Gastroesophageal sphincter (tissue), 4 donors: ENCODE data around the gene KAT8. TPM values are rescaled to one million over a fixed set of nuclear protein-coding genes. Genes with fewer than 3 reads are reported as not detected.
A peak's percentile ranks its signal among the peaks of the same experiment; 100 is the strongest.

Source experiments
- ATAC-seq: fragments of 150-250 bp; one replicate; pipeline ENCODE4 v1.9.1; 2016; ENCODE audit warnings: mild to moderate bottlenecking, moderate library complexity
- H3K27ac ChIP-seq, 4 donors: fragments of 200-600 bp; sonication (generic) in 3 of 4; 1 replicate in 3 of 4; 2 replicates in 1 of 4; pipeline ENCODE4 v1.5.1; 2016 to 2019
- H3K27me3 ChIP-seq: fragments of 200-600 bp; sonication (generic); one replicate; pipeline ENCODE4 v1.5.1; 2019
- H3K36me3 ChIP-seq, 2 donors: fragments of 200-600 bp; sonication (generic); one replicate each; pipeline ENCODE4 v1.5.1; 2019; ENCODE audit warnings: control low read depth in 1 of 2
- H3K4me1 ChIP-seq, 3 donors: fragments of 200-600 bp; sonication (generic); 1 replicate in 2 of 3; 2 replicates in 1 of 3; pipeline ENCODE4 v1.5.1; 2016 to 2019; ENCODE audit warnings: control low read depth in 2 of 3
- H3K4me3 ChIP-seq, 2 donors: fragments of 200-600 bp; sonication (generic); one replicate each; pipeline ENCODE4 v1.5.1; 2019; ENCODE audit warnings: mild to moderate bottlenecking in 1 of 2, moderate library complexity in 1 of 2
- H3K9me3 ChIP-seq, 3 donors: fragments of 200-600 bp; sonication (generic); one replicate each; pipeline ENCODE4 v1.5.1; 2017 to 2019; ENCODE audit warnings: control low read depth in 2 of 3
- EP300 ChIP-seq: sonication (generic); formaldehyde crosslinking; IDR thresholded peaks from one replicate; pipeline ENCODE4 v1.6.1; 2017; ENCODE audit warnings: antibody characterized with exemption, mild to moderate bottlenecking
- POLR2A ChIP-seq, 2 donors: fragments of 450-650 bp; IDR thresholded peaks; one replicate each; pipeline ENCODE4 v1.6.1; 2017; ENCODE audit warnings: antibody characterized with exemption in 2 of 2, mild to moderate bottlenecking in 2 of 2, moderate library complexity in 1 of 2
- POLR2AphosphoS5 ChIP-seq: sonication (generic); formaldehyde crosslinking; IDR thresholded peaks from one replicate; pipeline ENCODE4 v1.6.1; 2017; ENCODE audit warnings: antibody characterized with exemption
- WGBS, 2 donors: methylation state at CpG; one replicate each; pipeline ENCODE4 v1.1.5; 2018; ENCODE audit warnings: low coverage in 1 of 2; 5-methylcytosine and 5-hydroxymethylcytosine counted together
- total RNA-seq, 4 donors: library from RNA; depleted of rRNA; stranded (reverse); fragments of >200 nt; gene quantifications; one replicate each; pipeline ENCODE4 v1.1.0, GENCODE V29; 2016
- TF ChIP-seq, protein P1 (sequence below), 4 experiments: fragments of 200-600 bp in 2 of 4; fragments of 450-650 bp in 2 of 4; sonication (generic) in 1 of 4; IDR thresholded peaks; one replicate each; pipeline ENCODE4 v1.5.1; 2017 to 2019; ENCODE audit warnings: antibody characterized with exemption in 4 of 4, mild to moderate bottlenecking in 2 of 4, moderate library complexity in 2 of 4

The KAT8 gene
- total RNA-seq, 4 donors from 2014 or later = 65.6 to 81.4 (median 72.3) TPM

DNA sequence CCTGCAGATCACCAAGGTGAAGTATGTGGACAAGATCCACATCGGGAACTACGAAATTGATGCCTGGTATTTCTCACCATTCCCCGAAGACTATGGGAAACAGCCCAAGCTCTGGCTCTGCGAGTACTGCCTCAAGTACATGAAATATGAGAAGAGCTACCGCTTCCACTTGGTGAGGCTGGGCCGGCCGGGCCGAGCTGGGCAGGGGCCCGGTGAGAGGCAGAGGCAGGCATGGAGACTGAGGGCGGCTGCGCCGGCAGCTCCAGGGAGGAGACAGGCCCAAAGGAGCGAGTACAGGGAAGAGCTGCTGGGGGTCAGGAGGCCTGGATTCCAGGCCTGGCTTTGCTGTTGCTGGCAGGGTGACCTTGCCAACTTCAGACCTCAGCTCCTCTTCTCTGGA is 9.7 kb downstream of the KAT8 start:
- 100% methylated on average over 1 of the region's 13 CpGs; no CpG with 5 or more reads in 1 of the 2 donors for WGBS, 2 donors
- no peaks in the 10 kb centered on the region for H3K9me3 ChIP-seq
- no peak overlapping the region for H3K4me3 ChIP-seq
- peaks cover 0 to 15% (median 0%) of the 10 kb centered on the region in 3 donors for H3K4me1 ChIP-seq
- TF ChIP-seq, protein P1, sequence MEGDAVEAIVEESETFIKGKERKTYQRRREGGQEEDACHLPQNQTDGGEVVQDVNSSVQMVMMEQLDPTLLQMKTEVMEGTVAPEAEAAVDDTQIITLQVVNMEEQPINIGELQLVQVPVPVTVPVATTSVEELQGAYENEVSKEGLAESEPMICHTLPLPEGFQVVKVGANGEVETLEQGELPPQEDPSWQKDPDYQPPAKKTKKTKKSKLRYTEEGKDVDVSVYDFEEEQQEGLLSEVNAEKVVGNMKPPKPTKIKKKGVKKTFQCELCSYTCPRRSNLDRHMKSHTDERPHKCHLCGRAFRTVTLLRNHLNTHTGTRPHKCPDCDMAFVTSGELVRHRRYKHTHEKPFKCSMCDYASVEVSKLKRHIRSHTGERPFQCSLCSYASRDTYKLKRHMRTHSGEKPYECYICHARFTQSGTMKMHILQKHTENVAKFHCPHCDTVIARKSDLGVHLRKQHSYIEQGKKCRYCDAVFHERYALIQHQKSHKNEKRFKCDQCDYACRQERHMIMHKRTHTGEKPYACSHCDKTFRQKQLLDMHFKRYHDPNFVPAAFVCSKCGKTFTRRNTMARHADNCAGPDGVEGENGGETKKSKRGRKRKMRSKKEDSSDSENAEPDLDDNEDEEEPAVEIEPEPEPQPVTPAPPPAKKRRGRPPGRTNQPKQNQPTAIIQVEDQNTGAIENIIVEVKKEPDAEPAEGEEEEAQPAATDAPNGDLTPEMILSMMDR (IDR thresholded peaks at IDR 0.05) = no peak
- TF ChIP-seq EP300 = no peak
- no peak for TF ChIP-seq POLR2AphosphoS5
- no peak for TF ChIP-seq POLR2A (IDR thresholded peaks at IDR 0.05)
- no peaks in the 10 kb centered on the region for H3K27me3 ChIP-seq
- peaks cover 0 to 92% of the 10 kb centered on the region in 2 donors for H3K36me3 ChIP-seq
- no peak for ATAC-seq
- H3K27ac ChIP-seq = peak overlapping the region in 1 of 4 donors; percentile 14

DNA sequence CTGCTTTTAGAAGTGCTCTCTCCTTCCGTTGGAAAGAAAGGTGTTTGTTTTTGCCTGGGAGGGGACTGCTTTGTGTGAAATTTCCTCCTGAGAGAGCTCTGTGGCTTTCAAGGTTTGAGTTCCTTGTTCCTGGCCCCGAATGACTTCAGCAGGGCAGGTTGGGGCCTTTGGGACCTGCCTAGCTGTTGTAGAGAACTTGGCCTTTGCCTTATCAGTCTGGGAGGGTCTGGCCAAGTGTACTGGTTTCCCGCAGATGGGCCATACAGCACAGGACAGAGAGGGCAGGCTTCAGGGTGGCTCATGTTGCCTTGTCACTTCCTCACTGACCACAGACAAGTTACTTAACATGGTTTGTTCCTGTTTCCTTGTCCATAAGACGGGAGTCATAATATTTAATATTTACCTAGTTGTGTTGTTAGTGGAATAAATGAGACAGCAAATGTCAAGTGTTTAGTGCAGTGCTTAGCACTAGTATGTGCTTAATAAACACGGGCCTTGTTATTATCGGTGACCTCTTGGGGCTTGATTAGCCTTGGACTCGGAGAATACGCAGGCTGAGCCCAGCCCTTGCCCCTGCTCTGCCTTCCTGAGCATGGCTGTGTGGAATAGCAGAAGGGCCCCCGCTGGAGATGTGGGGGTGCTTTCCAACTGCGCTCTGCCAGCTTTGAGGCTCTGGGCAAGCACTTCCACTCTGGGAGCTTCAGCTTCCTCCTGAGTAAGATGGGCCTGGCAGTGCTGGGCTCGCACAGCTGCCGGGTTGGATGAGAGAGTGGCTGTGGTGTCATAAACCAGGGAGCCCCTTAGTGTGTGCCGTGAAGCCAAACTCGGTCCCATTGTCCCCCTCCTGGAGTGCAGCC is 11.5 kb downstream of the KAT8 start:
- ATAC-seq = peak; percentile 63
- H3K4me1 ChIP-seq = peaks cover 0 to 15% (median 0%) of the 10 kb centered on the region in 3 donors
- 89 to 100% methylated on average over 1 to 7 of the region's 14 CpGs for WGBS, 2 donors
- H3K36me3 ChIP-seq = peaks cover 0 to 89% of the 10 kb centered on the region in 2 donors
- H3K27me3 ChIP-seq = no peaks in the 10 kb centered on the region
- no peak overlapping the region for H3K4me3 ChIP-seq
- H3K27ac ChIP-seq = peak overlapping the region in 3 of 4 donors; percentile 61 to 64 (median 63)
- H3K9me3 ChIP-seq = no peaks in the 10 kb centered on the region
- TF ChIP-seq POLR2AphosphoS5 = no peak
- TF ChIP-seq, protein P1 (IDR thresholded peaks at IDR 0.05) = no peak
- no peak for TF ChIP-seq POLR2A (IDR thresholded peaks at IDR 0.05)
- no peak for TF ChIP-seq EP300

DNA sequence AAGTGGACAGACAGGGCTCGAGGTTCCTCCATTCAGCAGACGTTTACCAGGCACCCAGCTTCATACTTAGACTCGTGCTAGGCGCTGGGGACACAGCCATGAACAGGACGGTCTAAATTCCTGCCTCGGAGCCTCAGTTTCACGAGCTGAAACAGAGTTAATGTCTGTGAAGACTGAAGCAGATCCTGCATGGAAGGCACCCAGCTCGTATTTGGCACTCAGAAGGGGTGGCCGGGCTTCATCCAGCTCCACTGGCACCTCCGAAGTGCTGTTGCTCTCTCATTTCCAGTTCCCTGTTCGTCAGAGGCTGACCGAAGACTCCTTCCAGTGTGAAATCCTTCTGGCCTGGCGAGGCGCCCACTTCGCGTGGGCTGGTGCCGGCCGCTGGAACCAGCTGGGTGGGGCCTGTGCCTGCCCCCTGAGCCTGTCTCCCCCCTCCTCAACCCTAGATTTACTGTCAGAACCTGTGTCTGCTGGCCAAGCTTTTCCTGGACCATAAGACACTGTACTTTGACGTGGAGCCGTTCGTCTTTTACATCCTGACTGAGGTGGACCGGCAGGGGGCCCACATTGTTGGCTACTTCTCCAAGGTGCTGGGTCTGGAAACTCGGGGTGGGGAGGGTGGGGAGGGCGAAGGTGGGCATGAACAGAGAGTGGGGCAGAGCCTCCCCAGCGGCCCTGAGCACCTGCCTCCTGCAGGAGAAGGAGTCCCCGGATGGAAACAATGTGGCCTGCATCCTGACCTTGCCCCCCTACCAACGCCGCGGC is 12.3 kb downstream of the KAT8 start:
- Histone ChIP-seq H3K9me3 (no peaks in the 10 kb centered on the region), H3K4me1 (peaks cover 0 to 17% (median 0%) of the 10 kb centered on the region in 3 donors), H3K27me3 (peaks cover 3% of the 10 kb centered on the region), H3K36me3 (peaks cover 0 to 82% of the 10 kb centered on the region in 2 donors), H3K4me3 (no peak overlapping the region), H3K27ac (peak overlapping the region in 3 of 4 donors; percentile 59 to 63 (median 61))
- ATAC-seq = no peak
- WGBS, 2 donors = 60 to 77% methylated on average over 3 to 8 of the region's 29 CpGs
- TF ChIP-seq POLR2AphosphoS5 = peak; percentile 41
- no peak for TF ChIP-seq POLR2A (IDR thresholded peaks at IDR 0.05)

DNA sequence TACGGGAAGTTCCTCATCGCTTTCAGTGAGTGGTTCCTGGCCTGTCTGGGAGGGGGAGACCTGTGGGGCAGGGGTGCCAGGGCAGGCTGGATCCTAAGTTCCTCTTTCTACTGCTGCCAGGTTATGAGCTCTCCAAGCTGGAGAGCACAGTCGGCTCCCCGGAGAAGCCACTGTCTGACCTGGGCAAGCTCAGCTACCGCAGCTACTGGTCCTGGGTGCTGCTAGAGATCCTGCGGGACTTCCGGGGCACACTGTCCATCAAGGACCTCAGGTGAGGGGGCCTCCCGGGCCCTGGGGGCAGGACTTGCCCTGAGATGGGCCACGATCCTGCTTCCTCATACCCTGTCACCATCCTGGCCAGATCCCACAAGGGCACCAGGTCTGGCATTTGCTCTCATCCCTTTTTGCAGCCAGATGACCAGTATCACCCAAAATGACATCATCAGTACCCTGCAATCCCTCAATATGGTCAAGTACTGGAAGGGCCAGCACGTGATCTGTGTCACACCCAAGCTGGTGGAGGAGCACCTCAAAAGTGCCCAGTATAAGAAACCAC is 12.9 kb downstream of the KAT8 start:
- peaks cover 0 to 22% (median 3%) of the 10 kb centered on the region in 3 donors for H3K4me1 ChIP-seq
- peaks cover 9% of the 10 kb centered on the region for H3K27me3 ChIP-seq
- peak overlapping the region in 3 of 4 donors; percentile 59 to 63 (median 61) for H3K27ac ChIP-seq
- WGBS, 2 donors = 90% methylated on average over 2 of the region's 10 CpGs; no CpG with 5 or more reads in 1 of the 2 donors
- TF ChIP-seq, protein P1 (IDR thresholded peaks at IDR 0.05) = no peak
- no peak for TF ChIP-seq POLR2AphosphoS5
- no peak for TF ChIP-seq EP300
- TF ChIP-seq POLR2A (IDR thresholded peaks at IDR 0.05) = no peak
- H3K9me3 ChIP-seq = no peaks in the 10 kb centered on the region
- H3K4me3 ChIP-seq = no peak overlapping the region
- peaks cover 0 to 79% of the 10 kb centered on the region in 2 donors for H3K36me3 ChIP-seq
- no peak for ATAC-seq

DNA sequence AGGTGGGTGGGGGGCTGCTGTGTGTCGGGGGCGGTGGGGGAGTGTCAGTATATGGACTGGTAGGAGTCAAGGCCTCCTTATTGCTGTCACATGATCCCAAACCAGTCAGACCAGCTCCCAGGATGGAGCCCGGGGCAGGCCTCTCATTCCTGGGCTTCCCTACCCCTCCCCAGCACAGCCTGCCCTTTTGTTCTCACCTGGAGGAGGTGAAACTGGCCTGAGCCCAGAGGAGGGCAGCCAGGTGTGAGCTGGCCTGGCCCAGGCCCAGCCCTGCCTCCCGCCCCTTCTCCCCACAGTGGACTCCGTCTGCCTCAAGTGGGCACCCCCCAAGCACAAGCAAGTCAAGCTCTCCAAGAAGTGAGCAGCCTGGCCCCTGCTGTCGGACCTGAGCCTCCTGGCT is 13.4 kb downstream of the KAT8 start:
- Histone ChIP-seq H3K9me3 (no peaks in the 10 kb centered on the region), H3K27me3 (peaks cover 14% of the 10 kb centered on the region), H3K27ac (no peak overlapping the region), H3K36me3 (peaks cover 0 to 77% of the 10 kb centered on the region in 2 donors), H3K4me3 (no peak overlapping the region), H3K4me1 (peaks cover 0 to 22% (median 3%) of the 10 kb centered on the region in 3 donors)
- WGBS, 2 donors = 65% methylated on average over 2 of the region's 6 CpGs; no CpG with 5 or more reads in 1 of the 2 donors
- TF ChIP-seq, protein P1 (IDR thresholded peaks at IDR 0.05) = no peak
- TF ChIP-seq POLR2A (IDR thresholded peaks at IDR 0.05) (no peak), EP300 (no peak), POLR2AphosphoS5 (no peak)
- no peak for ATAC-seq
